T-helper 17 cell (primary cell): ENCODE results near the gene ARHGDIB. TPM values are rescaled to one million over a fixed set of nuclear protein-coding genes. Genes with fewer than 3 reads are reported as not detected.

Experiments
- ATAC-seq: fragments of 150-1000 bp; cut with Tn5 transposase; 2 replicates; pipeline ENCODE4 v1.10.0; 2021; ENCODE audit warnings: mild to moderate bottlenecking, moderate library complexity
- DNase-seq, 3 donors: peaks; one replicate each; pipeline versions ENCODE4 v3.0.0 to v3.0.0-alpha.2; 2020 to 2021
- H3K9me3 ChIP-seq: one replicate; pipeline ENCODE4 v1.7.0; 2013; ENCODE audit warnings: low read length, mild to moderate bottlenecking; ENCODE audit not compliant: control insufficient read depth, poor library complexity, severe bottlenecking
- H3K27ac Mint-ChIP-seq: one replicate; pipeline ENCODE4 v1.8.0; 2022; ENCODE audit warnings: mild to moderate bottlenecking, moderate library complexity, mixed read lengths
- H3K27me3 Mint-ChIP-seq: one replicate; pipeline ENCODE4 v1.8.0; 2022; ENCODE audit warnings: mixed read lengths
- H3K36me3 Mint-ChIP-seq: one replicate; pipeline ENCODE4 v1.8.0; 2022; ENCODE audit warnings: low read depth, mixed read lengths
- H3K4me1 Mint-ChIP-seq: one replicate; pipeline ENCODE4 v1.8.0; 2022; ENCODE audit warnings: mild to moderate bottlenecking, mixed read lengths
- H3K4me3 Mint-ChIP-seq: one replicate; pipeline ENCODE4 v1.8.0; 2022; ENCODE audit warnings: mild to moderate bottlenecking, moderate library complexity, mixed read lengths
- total RNA-seq, 4 donors: library from RNA in 2 of 4; stranded (reverse) in 2 of 4; gene quantifications; one replicate each; pipeline ENCODE4 v1.2.3 and lab custom pipeline; 2022 to 2026

The ARHGDIB gene
- total RNA-seq, 2 donors from 2014 or later: 895 to 936 TPM

GRCh38 chr12:14975457-14975856 lies 14.1 kb upstream of the ARHGDIB start:
- no peak for ATAC-seq
- no peak overlapping the region for H3K27ac Mint-ChIP-seq
- H3K36me3 Mint-ChIP-seq: peaks cover 2% of the 10 kb centered on the region
- H3K9me3 ChIP-seq: no peaks in the 10 kb centered on the region
- H3K4me3 Mint-ChIP-seq: no peak overlapping the region
- H3K27me3 Mint-ChIP-seq: no peaks in the 10 kb centered on the region
- peaks cover 29% of the 10 kb centered on the region for H3K4me1 Mint-ChIP-seq
- DNase-seq: no peak

- H3K4me1 Mint-ChIP-seq: peaks cover 28% of the 10 kb centered on the region
- no peak for ATAC-seq
- no peaks in the 10 kb centered on the region for H3K9me3 ChIP-seq
- DNase-seq: no peak
- no peaks in the 10 kb centered on the region for H3K27me3 Mint-ChIP-seq
- H3K36me3 Mint-ChIP-seq: peaks cover 2% of the 10 kb centered on the region
- no peak overlapping the region for H3K4me3 Mint-ChIP-seq
- H3K27ac Mint-ChIP-seq: no peak overlapping the region
Measured at GRCh38 chr12:14974633-14975032, 13.2 kb upstream of the ARHGDIB start.

GRCh38 chr12:14972816-14973215 lies 11.4 kb upstream of the ARHGDIB start, which contains the start of gene PDE6H:
PDE6H (plus strand) TSS chr12:14973042; CDS start chr12:14978013, 4,971 bp downstream.
- ATAC-seq (no peak), DNase-seq (no peak)
- no peak within 1 kb of the TSS for H3K4me3 Mint-ChIP-seq
- peaks cover 17% of the 10 kb centered on the region for H3K4me1 Mint-ChIP-seq
- peaks cover 2% of the 10 kb centered on the region for H3K36me3 Mint-ChIP-seq
- H3K9me3 ChIP-seq: no peaks in the 10 kb centered on the region
- no peaks in the 10 kb centered on the region for H3K27me3 Mint-ChIP-seq
- peak within 1 kb of the TSS; percentile 67 for H3K27ac Mint-ChIP-seq

GRCh38 chr12:14970473-14970872 lies 9.1 kb upstream of the ARHGDIB start:
- no peak overlapping the region for H3K4me3 Mint-ChIP-seq
- H3K27me3 Mint-ChIP-seq: no peaks in the 10 kb centered on the region
- peak overlapping the region; percentile 56 for H3K27ac Mint-ChIP-seq
- ATAC-seq (no peak), DNase-seq (no peak)
- H3K36me3 Mint-ChIP-seq: peaks cover 2% of the 10 kb centered on the region
- no peaks in the 10 kb centered on the region for H3K9me3 ChIP-seq
- peaks cover 22% of the 10 kb centered on the region for H3K4me1 Mint-ChIP-seq

GRCh38 chr12:14968478-14968877 lies 7.1 kb upstream of the ARHGDIB start:
- peaks cover 30% of the 10 kb centered on the region for H3K4me1 Mint-ChIP-seq
- no peak overlapping the region for H3K4me3 Mint-ChIP-seq
- H3K27me3 Mint-ChIP-seq: no peaks in the 10 kb centered on the region
- H3K9me3 ChIP-seq: no peaks in the 10 kb centered on the region
- DNase-seq (no peak), ATAC-seq (no peak)
- H3K27ac Mint-ChIP-seq: no peak overlapping the region
- no peaks in the 10 kb centered on the region for H3K36me3 Mint-ChIP-seq

GRCh38 chr12:14965221-14965620 lies 3.8 kb upstream of the ARHGDIB start:
- Mint-ChIP-seq H3K36me3 (peaks cover 9% of the 10 kb centered on the region), H3K27me3 (no peaks in the 10 kb centered on the region), H3K27ac (peak overlapping the region; percentile 100), H3K4me1 (peaks cover 41% of the 10 kb centered on the region), H3K4me3 (no peak overlapping the region)
- no peak for DNase-seq
- H3K9me3 ChIP-seq: no peaks in the 10 kb centered on the region
- ATAC-seq: no peak

GRCh38 chr12:14964406-14964805 lies 3.0 kb upstream of the ARHGDIB start:
- Mint-ChIP-seq H3K27ac (peak overlapping the region; percentile 100), H3K4me3 (no peak overlapping the region), H3K36me3 (peaks cover 12% of the 10 kb centered on the region), H3K4me1 (peaks cover 43% of the 10 kb centered on the region), H3K27me3 (no peaks in the 10 kb centered on the region)
- ATAC-seq (no peak), DNase-seq (no peak)
- no peaks in the 10 kb centered on the region for H3K9me3 ChIP-seq

GRCh38 chr12:14963520-14963919 lies 2.1 kb upstream of the ARHGDIB start:
- Mint-ChIP-seq H3K36me3 (peaks cover 17% of the 10 kb centered on the region), H3K4me1 (peaks cover 50% of the 10 kb centered on the region), H3K4me3 (peak overlapping the region; percentile 2), H3K27ac (peak overlapping the region; percentile 100), H3K27me3 (no peaks in the 10 kb centered on the region)
- no peaks in the 10 kb centered on the region for H3K9me3 ChIP-seq
- ATAC-seq (no peak), DNase-seq (no peak)

GRCh38 chr12:14962797-14963196 lies 1.4 kb upstream of the ARHGDIB start:
- Mint-ChIP-seq H3K27me3 (no peaks in the 10 kb centered on the region), H3K27ac (peak overlapping the region; percentile 100), H3K36me3 (peaks cover 18% of the 10 kb centered on the region), H3K4me3 (peak overlapping the region; percentile 28), H3K4me1 (peaks cover 53% of the 10 kb centered on the region)
- no peak for DNase-seq
- no peak for ATAC-seq
- H3K9me3 ChIP-seq: no peaks in the 10 kb centered on the region

- H3K9me3 ChIP-seq: no peaks in the 10 kb centered on the region
- Mint-ChIP-seq H3K4me3 (peak overlapping the region; percentile 100), H3K27ac (peak overlapping the region; percentile 100), H3K27me3 (no peaks in the 10 kb centered on the region), H3K4me1 (peaks cover 55% of the 10 kb centered on the region), H3K36me3 (peaks cover 21% of the 10 kb centered on the region)
- DNase-seq: no peak
- ATAC-seq: no peak
Measured at GRCh38 chr12:14962153-14962539, 745 bp upstream of the ARHGDIB start.

- Mint-ChIP-seq H3K27me3 (no peaks in the 10 kb centered on the region), H3K4me3 (peak overlapping the region; percentile 100), H3K27ac (peak overlapping the region; percentile 100), H3K4me1 (peaks cover 64% of the 10 kb centered on the region), H3K36me3 (peaks cover 21% of the 10 kb centered on the region)
- peak; percentile 53 for ATAC-seq
- H3K9me3 ChIP-seq: no peaks in the 10 kb centered on the region
- DNase-seq: peak in 2 of 3 donors; percentile 22 to 41
Measured at GRCh38 chr12:14960548-14961465, 594 bp downstream of the ARHGDIB start.

- H3K4me1 Mint-ChIP-seq: peaks cover 60% of the 10 kb centered on the region
- H3K27ac Mint-ChIP-seq: peak overlapping the region; percentile 100
- DNase-seq: no peak
- H3K27me3 Mint-ChIP-seq: no peaks in the 10 kb centered on the region
- peaks cover 21% of the 10 kb centered on the region for H3K36me3 Mint-ChIP-seq
- H3K9me3 ChIP-seq: no peaks in the 10 kb centered on the region
- no peak for ATAC-seq
- peak overlapping the region; percentile 100 for H3K4me3 Mint-ChIP-seq
Measured at GRCh38 chr12:14959916-14960496, 1.4 kb downstream of the ARHGDIB start.

GRCh38 chr12:14959463-14959862 lies 1.9 kb downstream of the ARHGDIB start:
- peaks cover 58% of the 10 kb centered on the region for H3K4me1 Mint-ChIP-seq
- H3K36me3 Mint-ChIP-seq: peaks cover 21% of the 10 kb centered on the region

More at GRCh38 chr12:14959463-14959862, 1.9 kb downstream of the ARHGDIB start:
- H3K9me3 ChIP-seq: no peaks in the 10 kb centered on the region
- no peaks in the 10 kb centered on the region for H3K27me3 Mint-ChIP-seq
- ATAC-seq: no peak
- DNase-seq: no peak
- peak overlapping the region; percentile 100 for H3K4me3 Mint-ChIP-seq
- peak overlapping the region; percentile 100 for H3K27ac Mint-ChIP-seq
